Measurements from ENCODE around the gene HEPH. TPM values are rescaled to one million over a fixed set of nuclear protein-coding genes. Genes with fewer than 3 reads are reported as not detected.
"Not testable (repeated sequence)": the region's sequence is repeated elsewhere in the genome, so short reads cannot be mapped to it uniquely, and the experiment has no call there.

The HEPH gene
- 10 to 100 TPM in 6 of 7 donors, 1 to 10 TPM in 1; 9.4 to 31.7 (median 17.6) TPM for total RNA-seq
- polyA plus RNA-seq, result 1 to 10 TPM in 2 of 3 donors, under 1 TPM in 1; 0.83 to 2.0 (median 1.1) TPM
- long read RNA-seq, donor 1, partial matches to known transcripts, result 0 of 2 reads
- long read RNA-seq, donor 1, other reads (novel, unspliced or antisense), result 0 of 2 reads
- long read RNA-seq, donor 2, partial matches to known transcripts, result 0 of 1 reads
- long read RNA-seq, donor 2, other reads (novel, unspliced or antisense), result 0 of 1 reads

GRCh38 chrX:66163849-66164411, at the start of gene HEPH:
Gene HEPH, plus strand, starts transcription at chrX:66164247. Its CDS starts 6,324 bp downstream, at chrX:66170571.
- DNase-seq, result no peak
- Histone ChIP-seq H3K27me3 (replicated peaks in 1 of 7) (no peaks in the 10 kb centered on the region), H3K9me3 (no peaks in the 10 kb centered on the region), H3K27ac (peak within 1 kb of the TSS in 5 of 8 donors; percentile 6 to 41 (median 32)), H3K4me1 (no peaks in the 10 kb centered on the region), H3K4me3 (peak within 1 kb of the TSS in 6 of 8 donors; percentile 7 to 53 (median 22)), H3K36me3 (no peaks in the 10 kb centered on the region)
- WGBS, 5 donors, result 51 to 85% (median 67%) methylated on average over 3 of the region's 3 CpGs
- intact Hi-C loops (cut with DNase I; ENCODE audit: low total_unique reads), result no loop called here
- TF ChIP-seq POLR2AphosphoS5 (IDR thresholded peaks at IDR 0.05), result no peak
- no peak for TF ChIP-seq POLR2A (IDR thresholded peaks at IDR 0.05)
- no peak for TF ChIP-seq CTCF (IDR thresholded peaks at IDR 0.05 in 8 of 11, conservative IDR thresholded peaks at IDR 0.05 in 3 of 11)

DNA sequence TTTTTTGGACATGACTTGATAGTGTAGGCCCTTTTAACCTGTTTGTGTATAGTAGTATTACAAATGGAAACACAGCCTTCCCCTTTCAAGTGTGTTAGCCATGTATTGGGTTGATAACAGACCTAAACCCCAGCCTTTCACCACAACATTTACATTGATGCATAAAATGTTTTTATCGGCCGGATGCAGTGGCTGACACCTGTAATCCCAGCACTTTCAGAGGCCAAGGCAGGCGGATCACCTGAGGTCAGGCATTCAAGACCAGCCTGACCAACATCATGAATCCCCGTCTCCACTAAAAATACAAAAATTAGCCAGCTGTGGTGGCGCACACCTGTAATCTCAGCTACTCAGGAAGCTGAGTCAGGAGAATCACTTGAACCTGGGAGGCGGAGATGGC, 45.3 kb upstream of the HEPH start:
- intact Hi-C loops (cut with DNase I; ENCODE audit: low total_unique reads); H3K27ac ChIP-seq; DNase-seq; H3K4me3 ChIP-seq; H3K4me1 ChIP-seq; H3K36me3 ChIP-seq; H3K27me3 ChIP-seq (replicated peaks in 1 of 7): not testable (repeated sequence)
- 86 to 94% (median 93%) methylated on average over 6 of the region's 6 CpGs for WGBS, 5 donors
- peaks cover 0 to 10% (median 0%) of the 10 kb centered on the region in 8 donors for H3K9me3 ChIP-seq

GRCh38 chrX:66121354-66121753, 42.7 kb upstream of the HEPH start:
- peaks cover 0 to 16% (median 0%) of the 10 kb centered on the region in 8 donors for H3K9me3 ChIP-seq
- H3K27me3 ChIP-seq (replicated peaks in 1 of 7); H3K36me3 ChIP-seq; intact Hi-C loops (cut with DNase I; ENCODE audit: low total_unique reads); H3K4me3 ChIP-seq; H3K4me1 ChIP-seq; DNase-seq; H3K27ac ChIP-seq: not testable (repeated sequence)
- 78 to 95% (median 94%) methylated on average over 2 of the region's 2 CpGs for whole genome bisulfite sequencing, 5 donors

DNA sequence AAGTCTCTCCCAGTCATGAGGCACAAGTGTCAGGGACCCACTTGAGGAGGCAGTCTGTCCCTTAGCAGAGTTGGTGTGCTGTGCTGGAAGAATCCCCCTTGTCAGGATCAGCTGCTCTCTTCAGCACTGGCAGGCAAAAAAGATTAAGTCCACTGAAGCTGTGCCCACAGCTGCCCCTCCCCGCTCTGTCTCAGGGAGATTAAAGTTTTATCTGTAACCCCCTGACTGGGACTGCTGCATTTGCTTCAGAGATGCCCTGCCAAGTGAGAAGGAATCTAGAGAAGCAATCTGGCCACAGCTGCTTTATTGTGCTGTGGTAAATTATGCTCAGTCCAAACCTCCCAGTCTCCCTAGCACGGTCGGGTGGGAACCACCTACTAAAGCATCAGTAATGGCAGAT, 37.4 kb upstream of the HEPH start:
- no peak for DNase-seq
- intact Hi-C loops (cut with DNase I; ENCODE audit: low total_unique reads), result no loop called here
- no peaks in the 10 kb centered on the region for H3K4me1 ChIP-seq
- peaks cover 0 to 10% (median 0%) of the 10 kb centered on the region in 8 donors for H3K9me3 ChIP-seq
- H3K27me3 ChIP-seq (replicated peaks in 1 of 7), result no peaks in the 10 kb centered on the region
- TF ChIP-seq CTCF (IDR thresholded peaks at IDR 0.05 in 8 of 11, conservative IDR thresholded peaks at IDR 0.05 in 3 of 11), result no peak
- TF ChIP-seq POLR2AphosphoS5 (IDR thresholded peaks at IDR 0.05), result no peak
- TF ChIP-seq POLR2A (IDR thresholded peaks at IDR 0.05), result no peak
- H3K27ac ChIP-seq, result no peak overlapping the region
- H3K36me3 ChIP-seq, result no peaks in the 10 kb centered on the region
- no peak overlapping the region for H3K4me3 ChIP-seq
- WGBS, 5 donors, result 60 to 97% (median 93%) methylated on average over 1 to 3 of the region's 3 CpGs; no CpG with 5 or more reads in 1 of the 5 donors

- intact Hi-C loops (cut with DNase I; ENCODE audit: low total_unique reads), result no loop called here
- Histone ChIP-seq H3K9me3 (peaks cover 0 to 3% (median 0%) of the 10 kb centered on the region in 8 donors), H3K36me3 (no peaks in the 10 kb centered on the region), H3K27me3 (replicated peaks in 1 of 7) (no peaks in the 10 kb centered on the region), H3K4me3 (no peak overlapping the region), H3K4me1 (no peaks in the 10 kb centered on the region), H3K27ac (no peak overlapping the region)
- TF ChIP-seq POLR2A (IDR thresholded peaks at IDR 0.05) (no peak), POLR2AphosphoS5 (IDR thresholded peaks at IDR 0.05) (no peak), CTCF (IDR thresholded peaks at IDR 0.05 in 8 of 11, conservative IDR thresholded peaks at IDR 0.05 in 3 of 11) (no peak)
- DNase-seq, result no peak
These were observed 33.6 kb upstream of the HEPH start for GRCh38 chrX:66130469-66130868.

- H3K27ac ChIP-seq; DNase-seq; H3K27me3 ChIP-seq (replicated peaks in 1 of 7); intact Hi-C loops (cut with DNase I; ENCODE audit: low total_unique reads); H3K4me3 ChIP-seq; H3K36me3 ChIP-seq; H3K4me1 ChIP-seq; H3K9me3 ChIP-seq: not testable (repeated sequence)
- 88 to 100% (median 94%) methylated on average over 4 of the region's 4 CpGs for WGBS, 5 donors
These were observed 28.8 kb upstream of the HEPH start for GRCh38 chrX:66135284-66135683.

Measured in spleen (tissue), 13 donors.